T47D (cell line): ENCODE data around the gene HECW1.

ENCODE experiments used
- DNase-seq, 2 experiments: peaks; one replicate each; pipeline versions ENCODE4 v3.0.0 to v3.0.0-alpha.2; 2011 to 2012; ENCODE audit warnings: low read depth in 1 of 2, low spot score in 1 of 2
- JUND ChIP-seq: IDR thresholded peaks from 2 replicates; pipeline ENCODE4 v1.6.1; 2012; ENCODE audit warnings: low read depth
- in situ Hi-C: cut with HindIII; loops from 2 replicates; pipeline ENCODE4 v1.10.0; 2016; ENCODE audit warnings: low sequenced_read_pairs, low pct_unique_long_range_greater_than_20kb

The HECW1 gene

DNA sequence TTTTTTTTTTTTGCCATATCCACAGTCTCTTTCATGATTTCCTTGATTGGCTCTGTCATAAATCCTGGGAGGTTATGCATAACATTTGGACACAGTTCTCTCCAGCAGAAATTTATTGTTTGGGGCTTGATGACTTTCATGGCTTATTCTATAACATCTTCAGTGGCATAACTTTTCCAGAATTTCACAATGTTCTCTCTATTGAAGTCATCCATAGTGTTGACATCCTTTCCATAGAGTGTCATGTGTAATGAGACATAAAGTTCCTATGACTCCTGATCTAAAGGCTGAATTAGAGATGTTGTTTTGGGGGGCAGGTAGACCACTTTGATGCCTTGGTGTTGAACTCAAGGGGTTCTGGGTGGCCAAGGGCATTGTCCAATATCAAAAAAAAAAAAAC lies 433.8 kb downstream of the HECW1 start:
- in situ Hi-C loops, result no loop called here
- no peak for DNase-seq
- no peak for TF ChIP-seq JUND

DNA sequence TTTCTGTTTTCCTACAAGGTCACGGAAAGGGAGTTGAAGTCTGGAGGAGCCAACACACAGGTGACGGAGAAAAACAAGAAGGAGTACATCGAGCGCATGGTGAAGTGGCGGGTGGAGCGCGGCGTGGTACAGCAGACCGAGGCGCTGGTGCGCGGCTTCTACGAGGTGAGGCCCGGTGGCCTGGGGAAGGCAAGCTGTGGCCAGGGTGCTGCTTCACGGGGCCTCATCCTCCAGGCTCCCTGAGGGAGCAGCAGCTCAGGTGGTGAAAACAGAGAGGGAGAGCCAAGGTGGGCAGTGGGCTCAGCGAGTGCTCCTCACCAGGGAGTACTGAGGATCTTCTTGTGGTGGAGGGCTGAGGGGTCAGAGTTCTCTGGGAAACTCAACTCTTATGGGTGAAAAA lies 438.0 kb downstream of the HECW1 start:
- DNase-seq, result no peak
- in situ Hi-C loops, result no loop called here

DNA sequence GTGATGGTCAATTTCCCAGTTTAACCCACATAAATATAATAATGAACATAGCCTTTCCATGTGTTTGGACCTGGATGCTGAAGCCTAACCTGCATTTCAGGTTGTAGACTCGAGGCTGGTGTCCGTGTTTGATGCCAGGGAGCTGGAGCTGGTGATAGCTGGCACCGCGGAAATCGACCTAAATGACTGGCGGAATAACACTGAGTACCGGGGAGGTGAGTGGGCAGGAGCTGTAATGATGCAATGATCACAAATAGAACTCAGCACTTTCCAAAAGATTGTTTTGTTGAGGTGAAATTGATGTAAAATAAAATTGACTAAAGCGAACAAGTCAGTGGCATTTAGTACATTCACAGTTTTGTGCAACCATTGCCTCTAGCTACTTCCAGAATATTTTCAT lies 439.7 kb downstream of the HECW1 start:
- no peak for DNase-seq
- in situ Hi-C loops, result no loop called here
- no peak for TF ChIP-seq JUND

More for the DNA sequence above, 438.0 kb downstream of the HECW1 start:
- TF ChIP-seq JUND, result no peak

DNA sequence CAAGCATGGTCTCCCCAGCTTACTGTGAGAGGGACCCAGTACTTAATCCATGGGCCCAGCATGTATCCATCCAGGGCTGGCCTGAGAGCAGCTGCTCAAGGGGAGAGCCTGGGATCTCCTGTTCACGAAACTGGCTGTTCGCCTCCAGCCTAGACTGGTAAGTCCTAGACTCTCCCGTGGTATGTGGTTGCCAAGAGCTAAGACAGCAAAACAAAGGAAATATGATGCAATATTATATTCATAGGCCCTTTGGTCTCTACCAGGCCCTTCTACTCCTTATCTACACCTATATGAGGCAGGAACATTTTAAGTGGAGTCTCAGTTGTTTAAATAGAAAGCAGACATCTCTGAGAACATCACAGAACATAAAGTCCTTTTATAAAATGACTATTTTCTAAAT lies 441.6 kb downstream of the HECW1 start:
- TF ChIP-seq JUND, result no peak
- DNase-seq, result peak in 1 of 2 experiments; percentile 38
- in situ Hi-C loops, result no loop called here

DNA sequence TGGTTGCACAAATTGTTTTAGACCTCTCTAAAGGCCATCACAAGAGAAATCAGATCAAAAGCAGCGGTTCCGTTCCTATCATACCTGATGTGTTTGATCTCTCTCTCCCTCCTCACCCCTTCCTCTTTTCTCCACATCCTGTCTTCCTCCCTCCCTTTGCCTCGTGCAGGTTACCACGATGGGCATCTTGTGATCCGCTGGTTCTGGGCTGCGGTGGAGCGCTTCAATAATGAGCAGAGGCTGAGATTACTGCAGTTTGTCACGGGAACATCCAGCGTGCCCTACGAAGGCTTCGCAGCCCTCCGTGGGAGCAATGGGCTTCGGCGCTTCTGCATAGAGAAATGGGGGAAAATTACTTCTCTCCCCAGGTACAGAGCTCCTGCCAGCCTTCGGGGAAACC lies 442.0 kb downstream of the HECW1 start:
- no peak for DNase-seq
- in situ Hi-C loops, result no loop called here

DNA sequence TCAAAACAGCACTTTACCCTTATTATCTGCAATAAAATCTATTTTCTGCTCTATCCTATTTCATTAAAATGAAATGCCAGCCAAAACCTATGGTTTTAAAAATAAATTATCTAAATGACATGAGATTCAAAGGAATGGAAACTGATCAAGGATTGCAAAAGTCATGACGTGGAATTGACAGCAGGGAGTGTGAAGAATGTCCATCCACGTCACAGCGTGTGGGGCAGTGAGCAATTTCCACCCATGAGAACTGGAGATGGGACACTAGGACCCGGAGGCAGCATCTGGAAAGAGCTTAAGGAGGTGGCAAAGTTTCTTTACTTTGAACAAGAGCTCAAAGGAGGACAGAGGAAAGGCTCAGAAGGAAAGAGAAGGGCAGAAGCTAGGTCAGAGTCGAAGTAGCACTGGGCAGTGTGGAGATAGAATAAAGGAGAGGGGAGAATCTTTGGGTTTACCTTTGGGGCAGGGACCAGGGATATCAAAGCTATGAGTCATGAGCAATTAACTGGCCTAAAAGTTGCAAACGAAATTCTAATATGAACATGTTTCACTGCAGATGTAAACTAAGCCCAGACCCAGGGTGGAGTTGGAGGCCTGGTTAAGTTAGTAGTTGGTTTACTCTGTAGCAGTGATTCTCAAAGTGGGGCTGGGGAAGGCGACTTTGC lies 445.5 kb downstream of the HECW1 start:
- no peak for DNase-seq
- no peak for TF ChIP-seq JUND
- in situ Hi-C loops, result no loop called here

More for the DNA sequence above, 442.0 kb downstream of the HECW1 start:
- no peak for TF ChIP-seq JUND

DNA sequence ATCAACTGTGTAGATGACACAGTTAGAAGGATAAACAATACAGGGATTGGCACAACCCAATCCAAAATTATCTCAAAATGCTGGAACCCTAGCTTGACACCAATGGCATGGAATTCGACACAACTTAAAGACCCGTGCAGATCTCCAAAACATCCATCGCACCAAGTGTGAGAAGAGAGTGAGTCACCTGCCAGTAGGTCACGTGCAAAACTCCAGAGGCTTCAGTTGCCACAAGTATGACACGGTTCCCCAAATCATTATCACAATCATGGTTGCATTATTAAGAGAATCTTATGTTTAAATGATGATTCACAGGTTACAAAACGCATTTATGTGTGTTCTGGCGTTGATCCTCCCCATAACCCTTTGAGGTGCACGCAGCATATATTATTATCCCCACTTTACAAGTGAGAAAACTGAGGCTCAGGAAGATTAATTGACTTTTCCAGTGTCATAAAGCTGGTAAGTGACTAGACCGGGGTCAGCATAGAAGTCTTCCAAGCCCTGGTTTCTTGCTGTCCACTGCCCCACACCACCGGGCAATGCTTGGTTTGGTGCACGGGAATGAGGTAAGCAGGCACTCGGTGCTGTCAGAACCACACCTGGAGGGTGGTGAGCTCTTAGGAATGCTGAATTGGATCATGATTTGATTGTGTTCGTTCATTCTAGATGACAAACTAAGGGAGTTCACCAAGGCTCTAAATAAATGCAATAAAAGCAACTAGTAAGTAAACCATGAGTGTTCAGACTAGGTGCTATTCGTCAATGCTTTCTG lies 446.9 kb downstream of the HECW1 start:
- TF ChIP-seq JUND, result no peak
- in situ Hi-C loops, result no loop called here
- no peak for DNase-seq

DNA sequence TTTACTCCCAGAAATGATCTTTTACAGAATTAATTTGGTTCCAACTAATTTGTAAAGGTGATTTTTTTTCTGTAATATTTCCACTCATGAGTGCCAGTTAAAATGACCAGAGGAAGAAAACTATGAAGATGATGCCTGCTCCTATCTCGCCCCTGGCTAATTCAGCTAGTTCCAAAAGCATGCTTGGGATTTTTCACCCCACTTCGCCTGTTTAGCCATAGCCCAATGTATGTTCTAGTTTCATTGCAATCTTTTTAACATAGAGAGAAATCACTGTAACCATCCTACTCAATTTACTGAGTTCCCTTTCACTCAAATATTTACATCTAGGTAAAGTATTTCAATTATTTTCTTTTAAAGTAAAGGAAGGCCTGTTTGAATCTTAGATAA lies 447.5 kb downstream of the HECW1 start:
- TF ChIP-seq JUND, result no peak
- no peak for DNase-seq
- in situ Hi-C loops, result no loop called here

DNA sequence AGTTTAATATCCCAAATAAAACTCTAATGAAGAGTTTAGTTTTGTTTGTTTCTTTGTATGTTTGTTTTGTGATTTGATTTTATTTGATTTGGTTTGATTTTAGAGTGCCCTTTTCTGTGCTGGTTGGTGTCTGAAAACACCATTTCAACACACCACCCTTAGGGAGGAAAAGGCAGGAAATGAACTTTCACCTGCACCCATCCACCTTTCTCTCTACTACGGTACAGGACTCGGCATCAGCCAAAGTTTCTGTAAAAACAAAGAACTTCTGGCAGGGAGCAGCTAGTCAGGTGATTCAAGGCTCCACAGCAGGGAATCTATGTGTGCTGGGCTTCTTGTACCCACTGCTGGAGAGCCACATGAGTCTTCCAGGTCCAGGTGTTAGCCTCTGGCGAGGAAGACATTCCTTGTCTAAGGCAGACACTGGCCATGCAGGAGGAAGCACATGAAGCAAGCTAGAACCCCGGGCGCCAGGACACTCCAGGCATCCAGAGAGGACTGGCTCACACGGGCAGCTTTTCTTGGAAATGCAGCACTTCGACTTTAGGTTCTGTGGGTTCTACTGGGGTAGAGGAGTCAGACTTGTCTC lies 448.4 kb downstream of the HECW1 start:
- DNase-seq, result no peak
- TF ChIP-seq JUND, result no peak
- in situ Hi-C loops, result no loop called here

DNA sequence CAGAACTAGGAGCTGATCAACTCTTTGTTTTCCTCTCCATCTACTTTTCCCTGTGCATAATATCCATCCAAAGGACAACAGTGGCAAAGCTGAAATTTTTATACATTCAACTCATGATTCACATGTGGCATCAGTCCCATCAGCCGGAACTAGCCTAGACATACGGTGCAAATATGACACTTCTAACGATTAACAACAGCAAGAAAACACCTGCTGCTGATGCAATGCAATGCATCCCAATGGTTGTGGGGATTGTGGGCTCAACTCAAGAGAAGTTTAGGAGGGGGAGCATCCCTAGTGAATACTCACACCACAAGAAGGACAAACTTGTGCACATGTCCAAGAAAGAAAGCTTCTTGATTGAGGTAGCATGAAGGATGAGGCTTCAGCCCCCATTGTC lies 449.9 kb downstream of the HECW1 start:
- no peak for DNase-seq
- in situ Hi-C loops, result no loop called here
- no peak for TF ChIP-seq JUND

DNA sequence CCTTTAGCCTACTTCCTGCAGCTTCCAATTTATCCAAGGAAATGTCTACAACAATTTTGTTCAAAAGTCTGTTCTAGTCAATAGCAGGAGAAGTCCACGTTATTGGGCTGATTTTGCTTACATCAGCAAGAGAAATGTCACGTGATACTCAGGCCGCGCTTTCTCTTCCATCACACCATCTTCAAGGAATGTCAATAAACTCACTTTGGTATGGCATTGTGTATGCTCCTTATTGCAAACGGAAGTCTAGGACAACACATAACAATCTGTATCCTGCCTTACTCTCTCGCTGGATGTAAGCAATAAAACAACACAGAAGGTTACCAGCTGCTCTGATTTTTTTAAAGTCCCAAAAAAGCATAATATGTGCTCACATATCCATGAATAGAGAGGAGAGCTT lies 453.3 kb downstream of the HECW1 start:
- no peak for TF ChIP-seq JUND
- in situ Hi-C loops, result no loop called here
- peak; percentile 32 to 79 for DNase-seq

DNA sequence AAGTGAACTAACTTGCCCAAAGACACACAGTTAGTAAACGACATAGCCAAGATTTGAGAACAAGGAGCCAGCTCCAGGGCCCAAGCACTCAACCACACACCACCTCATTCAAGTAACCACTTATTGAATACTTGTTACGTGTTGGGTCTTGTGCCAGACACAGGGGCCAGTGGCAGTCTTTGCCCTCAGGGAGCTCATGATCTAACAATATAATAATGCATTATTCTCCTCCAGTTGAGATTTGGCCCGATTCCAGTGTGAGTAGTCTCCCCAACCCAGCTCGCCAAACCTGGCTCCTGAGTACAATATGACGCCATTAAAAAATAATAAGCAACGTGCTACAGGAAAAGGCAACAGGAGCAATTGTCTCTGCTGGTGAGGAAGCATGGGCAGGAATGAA lies 456.1 kb downstream of the HECW1 start:
- in situ Hi-C loops, result no loop called here

DNA sequence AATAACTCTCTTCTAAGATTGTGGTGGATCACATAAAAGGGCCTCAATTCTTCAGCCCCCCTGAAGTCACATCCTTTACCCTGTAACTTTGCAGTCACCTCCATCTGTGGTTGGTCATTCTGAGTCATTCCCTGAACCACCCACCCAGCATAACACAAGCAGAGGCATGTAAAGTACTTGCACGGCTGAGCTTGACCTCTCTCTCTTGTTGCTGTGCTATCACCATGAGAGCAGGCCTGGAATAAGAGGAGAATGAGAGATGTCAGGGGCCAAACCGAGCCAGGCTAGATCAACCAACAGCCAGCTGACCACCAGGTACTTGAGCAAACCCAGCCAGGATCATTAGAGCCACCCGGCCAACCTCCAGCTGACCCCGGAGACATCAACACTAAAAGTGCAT lies 457.0 kb downstream of the HECW1 start:
- TF ChIP-seq JUND, result no peak
- DNase-seq, result no peak
- in situ Hi-C loops, result no loop called here

More for the DNA sequence above, 456.1 kb downstream of the HECW1 start:
- DNase-seq, result no peak
- TF ChIP-seq JUND, result no peak
